HG02870 (cell line): ENCODE measurements around the gene FCGBP.
"Not testable (repeated sequence)": the region's sequence is repeated elsewhere in the genome, so short reads cannot be mapped to it uniquely, and the experiment has no call there.

Source experiments
- ATAC-seq: cut with Tn5 transposase; IDR thresholded peaks from one replicate; pipeline ENCODE4 v1.9.1; 2021; ENCODE audit warnings: mild to moderate bottlenecking, moderate library complexity; ENCODE audit not compliant: unreplicated experiment

FCGBP gene

GRCh38 chr19:39919976-39920375 is 14.5 kb downstream of the FCGBP start:
- ATAC-seq = no peak

DNA sequence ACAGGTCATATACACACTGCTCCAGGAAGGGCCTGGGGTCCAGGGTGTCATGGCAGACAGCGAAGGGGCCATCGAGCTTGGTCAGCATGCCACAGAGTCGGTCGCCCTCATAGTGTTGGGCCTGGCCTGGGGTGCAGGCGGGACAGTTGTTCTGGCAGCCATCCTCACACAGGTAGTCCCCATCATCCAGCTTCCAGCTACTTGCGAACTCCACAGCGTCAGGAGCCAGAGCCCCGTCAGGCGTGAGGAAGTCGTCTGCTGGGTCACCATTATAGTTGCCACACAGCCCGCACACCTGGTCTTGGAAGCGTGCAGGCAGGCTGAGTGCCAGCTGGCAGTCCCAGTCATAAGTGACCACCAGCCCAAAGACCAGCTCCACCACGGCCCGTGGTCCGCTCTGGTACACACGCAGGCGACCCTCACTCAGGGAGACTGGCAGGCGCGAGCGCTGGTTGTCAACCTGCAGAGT is 16.2 kb downstream of the FCGBP start:
- ATAC-seq = no peak

- no peak for ATAC-seq
Measured at GRCh38 chr19:39917561-39918182, 16.8 kb downstream of the FCGBP start.

- ATAC-seq = no peak
Measured at GRCh38 chr19:39916851-39917396, 17.5 kb downstream of the FCGBP start.

DNA sequence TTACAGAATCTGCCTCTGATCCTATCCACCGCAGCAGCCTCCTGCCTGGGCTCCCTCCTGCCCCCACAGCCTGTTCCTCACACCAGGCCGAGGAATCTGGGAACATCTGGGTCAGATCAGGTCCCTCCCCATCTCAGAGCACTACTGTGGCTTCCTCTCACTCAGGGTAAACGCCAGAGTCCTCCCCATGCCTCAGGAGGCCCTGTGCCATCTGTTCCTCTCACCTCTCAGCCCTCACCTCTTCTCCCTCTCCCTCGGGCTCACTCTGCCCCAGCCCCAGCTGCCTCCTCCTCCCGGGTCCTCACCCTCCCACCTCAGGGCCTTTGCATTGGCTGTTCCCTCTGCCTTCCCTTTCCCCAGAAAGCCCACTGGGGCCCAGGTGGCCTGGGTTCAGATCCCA is 18.2 kb downstream of the FCGBP start:
- ATAC-seq = no peak

DNA sequence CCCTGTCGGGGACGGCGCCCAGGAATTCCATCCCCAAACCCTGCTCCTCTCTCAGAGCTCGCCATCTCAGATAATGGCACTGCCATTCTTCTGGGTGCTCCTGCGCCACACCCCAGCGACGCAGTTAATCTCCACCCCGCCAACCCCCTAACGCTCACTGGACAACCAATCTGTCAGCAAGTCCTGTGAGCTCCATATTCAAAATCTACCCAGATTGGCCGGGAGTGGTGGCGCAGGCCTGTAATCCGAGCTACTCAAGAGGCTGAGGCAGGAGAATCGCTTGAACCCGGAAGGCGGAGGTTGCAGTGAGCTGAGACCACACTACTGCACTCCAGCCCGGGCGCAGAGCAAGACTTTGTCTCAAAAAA is 18.6 kb downstream of the FCGBP start:
- ATAC-seq = no peak

GRCh38 chr19:39915101-39915847 is 19.2 kb downstream of the FCGBP start:
- no peak for ATAC-seq

GRCh38 chr19:39913682-39914333 is 20.6 kb downstream of the FCGBP start:
- no peak for ATAC-seq

GRCh38 chr19:39908803-39909202 is 25.6 kb downstream of the FCGBP start:
- ATAC-seq = no peak

DNA sequence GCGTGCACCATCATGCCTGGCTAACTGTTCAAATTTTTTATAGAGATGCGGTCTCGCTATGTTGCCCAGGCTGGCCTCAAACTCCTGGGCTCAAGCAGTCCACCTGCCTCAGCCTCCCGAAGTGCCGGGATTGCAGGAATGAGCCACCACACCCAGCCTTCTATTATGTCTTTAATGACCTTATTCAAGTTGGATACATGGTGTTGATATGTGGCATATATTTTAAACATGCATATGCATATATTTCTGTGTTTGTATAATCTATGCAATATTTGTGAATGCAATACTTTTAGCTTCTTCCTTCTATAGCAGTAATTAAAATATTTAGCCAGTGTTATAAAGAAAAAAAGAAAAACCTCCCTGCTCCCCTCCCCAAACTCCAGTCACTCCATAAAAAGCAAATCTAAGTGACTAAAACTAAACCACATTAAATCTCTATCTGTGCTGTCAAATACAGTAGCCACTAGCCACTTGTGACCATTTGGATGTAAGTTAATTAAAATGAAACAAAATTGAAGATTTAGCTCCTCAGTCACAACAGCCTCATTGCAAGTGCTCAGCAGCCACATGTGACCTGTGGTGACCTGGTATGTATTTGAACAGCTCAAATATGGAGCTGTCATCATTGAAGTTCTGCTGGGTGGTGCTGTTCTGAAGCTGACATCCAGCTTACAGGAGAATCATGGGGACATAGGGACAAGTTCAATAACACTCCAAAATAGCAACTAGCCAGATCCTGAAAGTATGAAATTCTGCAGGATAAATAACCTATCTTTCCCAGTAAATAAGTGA is 27.4 kb downstream of the FCGBP start:
- ATAC-seq = no peak

- ATAC-seq = no peak
Measured at GRCh38 chr19:39906283-39906682, 28.2 kb downstream of the FCGBP start.

GRCh38 chr19:39903486-39904091 is 30.8 kb downstream of the FCGBP start:
- not testable (repeated sequence) for ATAC-seq

DNA sequence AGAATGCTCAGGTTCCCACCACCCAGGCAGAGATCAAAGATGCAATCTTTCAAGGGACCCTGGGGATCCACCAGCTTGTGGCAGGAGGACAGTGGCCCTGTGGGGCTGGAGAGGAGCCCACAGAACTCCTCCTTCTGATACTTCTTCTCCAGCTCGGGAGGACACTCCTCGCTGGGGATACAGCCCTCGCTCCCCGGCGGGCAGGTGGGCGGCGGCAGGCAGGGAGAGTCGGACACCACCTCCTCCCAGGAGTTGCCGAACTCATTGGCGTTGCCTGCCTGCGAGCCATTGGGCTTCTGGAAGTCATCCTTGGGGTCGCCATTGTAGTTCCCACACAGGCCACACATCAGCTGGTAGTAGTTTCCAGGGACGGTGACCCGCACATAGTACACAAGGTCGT is 32.1 kb downstream of the FCGBP start:
- ATAC-seq = not testable (repeated sequence)

GRCh38 chr19:39901681-39902080 is 32.8 kb downstream of the FCGBP start:
- ATAC-seq = not testable (repeated sequence)

GRCh38 chr19:39898858-39899257 is 35.6 kb downstream of the FCGBP start:
- ATAC-seq = not testable (repeated sequence)

- ATAC-seq = not testable (repeated sequence)
Measured at GRCh38 chr19:39897511-39898245, 36.8 kb downstream of the FCGBP start.

DNA sequence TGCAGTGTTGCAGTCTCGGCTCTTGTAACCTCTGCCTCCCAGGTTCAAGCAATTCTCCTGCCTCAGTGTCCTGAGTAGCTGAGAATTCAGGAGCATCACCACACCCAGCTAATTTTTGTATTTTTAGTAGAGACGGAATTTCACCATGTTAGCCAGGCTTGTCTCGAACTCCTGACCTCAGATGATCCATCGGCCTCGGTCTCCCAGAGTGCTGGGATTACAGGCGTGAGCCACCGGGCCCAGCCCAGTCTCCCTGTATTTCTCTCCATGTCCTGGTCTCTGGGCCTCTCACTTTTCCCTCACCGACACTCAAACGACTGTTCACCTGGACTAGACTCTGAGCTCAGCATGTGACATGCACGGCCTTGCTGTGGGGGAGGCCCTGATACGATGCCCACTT is 39.3 kb downstream of the FCGBP start:
- ATAC-seq = not testable (repeated sequence)

GRCh38 chr19:39894236-39894606 is 40.2 kb downstream of the FCGBP start:
- not testable (repeated sequence) for ATAC-seq

DNA sequence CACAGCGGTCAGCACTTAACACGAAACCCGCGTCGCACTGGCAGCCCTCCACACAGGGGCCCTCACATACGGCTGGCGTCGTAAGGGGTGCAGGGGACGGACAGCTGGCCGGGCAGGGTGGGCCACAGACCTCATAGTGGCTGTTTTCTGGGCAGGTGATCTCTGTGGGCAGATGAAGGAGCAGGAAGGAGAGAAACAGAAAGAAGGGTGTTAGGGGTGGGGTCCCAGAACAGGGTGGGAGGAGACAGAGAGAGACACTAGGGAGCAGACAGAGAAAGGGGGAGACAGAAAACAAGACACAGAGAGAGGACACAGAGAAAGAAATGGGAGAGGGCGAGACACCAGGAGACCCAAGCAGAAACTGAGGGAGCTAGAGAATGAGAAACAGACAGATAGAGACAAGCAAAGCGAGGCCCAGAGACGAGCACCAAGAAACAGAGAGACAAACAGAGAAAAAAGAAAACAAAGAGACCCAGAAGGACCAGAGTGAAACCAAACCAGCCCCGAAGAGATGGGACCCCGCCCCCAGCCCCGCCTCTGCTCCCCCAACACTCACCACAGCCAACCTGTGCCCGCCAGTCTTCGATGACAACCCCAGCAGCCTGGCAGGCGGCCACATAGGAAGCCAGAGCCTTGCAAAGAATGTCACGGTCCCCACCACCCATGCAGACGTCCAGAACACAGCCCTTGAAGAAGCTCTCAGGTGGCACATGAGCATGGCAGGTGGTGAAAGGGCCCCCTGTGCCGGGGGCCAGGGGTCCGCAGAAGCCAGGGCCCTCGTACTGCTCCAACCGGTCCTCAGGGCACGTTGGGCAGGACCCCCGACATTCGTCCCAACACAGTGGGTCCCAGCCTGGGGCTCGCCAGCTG is 40.8 kb downstream of the FCGBP start:
- not testable (repeated sequence) for ATAC-seq
